Stimulated activated CD4-positive, alpha-beta T cell treated with anti-CD3 and anti-CD28 coated beads, Interleukin-2, amount 100 ng/mL, for 48 hours (primary cell): ENCODE results near the gene SHROOM2.

ENCODE experiments used
- DNase-seq, 2 donors: peaks; one replicate each; pipeline ENCODE4 v3.0.0-alpha.2; 2020

Gene SHROOM2

GRCh38 chrX:9866633-9867032 lies 80.4 kb downstream of the SHROOM2 start:
- DNase-seq = no peak

- DNase-seq = no peak
Measured at GRCh38 chrX:9867226-9867625, 81.0 kb downstream of the SHROOM2 start.

GRCh38 chrX:9867753-9868152 lies 81.5 kb downstream of the SHROOM2 start:
- no peak for DNase-seq

GRCh38 chrX:9871701-9872268 lies 85.6 kb downstream of the SHROOM2 start:
- no peak for DNase-seq

- no peak for DNase-seq
Measured at GRCh38 chrX:9873360-9873759, 87.1 kb downstream of the SHROOM2 start.

- DNase-seq = peak; percentile 20 to 31
Measured at GRCh38 chrX:9873952-9874351, 87.7 kb downstream of the SHROOM2 start.

GRCh38 chrX:9874483-9874882 lies 88.3 kb downstream of the SHROOM2 start:
- no peak for DNase-seq

- no peak for DNase-seq
Measured at GRCh38 chrX:9875801-9876200, 89.6 kb downstream of the SHROOM2 start.

GRCh38 chrX:9876201-9876600 lies 90.0 kb downstream of the SHROOM2 start:
- no peak for DNase-seq

GRCh38 chrX:9878146-9878820 lies 92.1 kb downstream of the SHROOM2 start:
- DNase-seq = no peak

GRCh38 chrX:9880237-9880636 lies 94.0 kb downstream of the SHROOM2 start:
- no peak for DNase-seq

- no peak for DNase-seq
Measured at GRCh38 chrX:9880870-9881269, 94.6 kb downstream of the SHROOM2 start.

- no peak for DNase-seq
Measured at GRCh38 chrX:9882669-9883446, 96.6 kb downstream of the SHROOM2 start.

GRCh38 chrX:9884031-9884779 lies 98.0 kb downstream of the SHROOM2 start:
- no peak for DNase-seq

GRCh38 chrX:9885150-9885549 lies 98.9 kb downstream of the SHROOM2 start:
- DNase-seq = peak; percentile 38 to 53

- no peak for DNase-seq
Measured at GRCh38 chrX:9887659-9888297, 101.5 kb downstream of the SHROOM2 start.

GRCh38 chrX:9888953-9889470 lies 102.8 kb downstream of the SHROOM2 start:
- no peak for DNase-seq

GRCh38 chrX:9890681-9891091 lies 104.5 kb downstream of the SHROOM2 start:
- no peak for DNase-seq

GRCh38 chrX:9895225-9895912 lies 109.1 kb downstream of the SHROOM2 start:
- no peak for DNase-seq

- DNase-seq = no peak
Measured at GRCh38 chrX:9897761-9898161, 111.5 kb downstream of the SHROOM2 start.

- peak in 1 of 2 donors; percentile 7 for DNase-seq
Measured at GRCh38 chrX:9899640-9900111, 113.4 kb downstream of the SHROOM2 start.

- DNase-seq = no peak
Measured at GRCh38 chrX:9902656-9903055, 116.4 kb downstream of the SHROOM2 start.
